ENCODE results near the gene ADAMTS19.
"Not testable (repeated sequence)": the region's sequence is repeated elsewhere in the genome, so short reads cannot be mapped to it uniquely, and the experiment has no call there.

ADAMTS19 gene

GRCh38 chr5:129541648-129542251, 81.7 kb downstream of the ADAMTS19 start:
- TF ChIP-seq, protein P1, sequence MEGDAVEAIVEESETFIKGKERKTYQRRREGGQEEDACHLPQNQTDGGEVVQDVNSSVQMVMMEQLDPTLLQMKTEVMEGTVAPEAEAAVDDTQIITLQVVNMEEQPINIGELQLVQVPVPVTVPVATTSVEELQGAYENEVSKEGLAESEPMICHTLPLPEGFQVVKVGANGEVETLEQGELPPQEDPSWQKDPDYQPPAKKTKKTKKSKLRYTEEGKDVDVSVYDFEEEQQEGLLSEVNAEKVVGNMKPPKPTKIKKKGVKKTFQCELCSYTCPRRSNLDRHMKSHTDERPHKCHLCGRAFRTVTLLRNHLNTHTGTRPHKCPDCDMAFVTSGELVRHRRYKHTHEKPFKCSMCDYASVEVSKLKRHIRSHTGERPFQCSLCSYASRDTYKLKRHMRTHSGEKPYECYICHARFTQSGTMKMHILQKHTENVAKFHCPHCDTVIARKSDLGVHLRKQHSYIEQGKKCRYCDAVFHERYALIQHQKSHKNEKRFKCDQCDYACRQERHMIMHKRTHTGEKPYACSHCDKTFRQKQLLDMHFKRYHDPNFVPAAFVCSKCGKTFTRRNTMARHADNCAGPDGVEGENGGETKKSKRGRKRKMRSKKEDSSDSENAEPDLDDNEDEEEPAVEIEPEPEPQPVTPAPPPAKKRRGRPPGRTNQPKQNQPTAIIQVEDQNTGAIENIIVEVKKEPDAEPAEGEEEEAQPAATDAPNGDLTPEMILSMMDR (IDR thresholded peaks at IDR 0.05), result peak; percentile 80
- TF ChIP-seq ZFX (IDR thresholded peaks at IDR 0.05; ENCODE audit: borderline replicate concordance), result no peak

GRCh38 chr5:129547137-129547536, 87.0 kb downstream of the ADAMTS19 start:
- no peak for TF ChIP-seq ZFX (IDR thresholded peaks at IDR 0.05; ENCODE audit: borderline replicate concordance)
- TF ChIP-seq, protein P1 (IDR thresholded peaks at IDR 0.05), result no peak
- H3K27ac ChIP-seq, result no peak overlapping the region

More at GRCh38 chr5:129541648-129542251, 81.7 kb downstream of the ADAMTS19 start:
- no peak overlapping the region for H3K27ac ChIP-seq

GRCh38 chr5:129554134-129554904, 94.2 kb downstream of the ADAMTS19 start:
- TF ChIP-seq ZFX (IDR thresholded peaks at IDR 0.05; ENCODE audit: borderline replicate concordance), result no peak
- TF ChIP-seq, protein P1 (IDR thresholded peaks at IDR 0.05), result no peak
- no peak overlapping the region for H3K27ac ChIP-seq

DNA sequence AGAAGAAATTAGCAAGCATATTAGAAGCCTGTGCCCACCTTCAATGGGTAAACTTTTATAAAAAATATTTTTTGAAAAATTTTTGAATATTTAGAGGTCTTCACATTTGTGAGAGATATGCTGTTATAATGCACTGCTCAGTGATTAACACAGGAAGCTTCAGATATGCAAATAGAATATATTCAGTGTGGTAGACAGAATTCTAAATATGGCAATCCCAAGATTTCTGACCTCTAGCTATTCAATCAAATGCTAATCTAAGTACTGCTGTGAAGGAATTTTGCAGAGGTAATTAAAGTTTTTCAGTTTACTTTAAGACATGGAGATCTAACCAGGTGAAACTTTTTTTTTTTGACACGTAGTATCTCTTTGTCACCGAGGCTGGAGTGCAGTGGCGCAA, 103.5 kb downstream of the ADAMTS19 start:
- TF ChIP-seq, protein P1 (IDR thresholded peaks at IDR 0.05), result no peak
- no peak for TF ChIP-seq ZFX (IDR thresholded peaks at IDR 0.05; ENCODE audit: borderline replicate concordance)
- no peak overlapping the region for H3K27ac ChIP-seq

- no peak for TF ChIP-seq ZFX (IDR thresholded peaks at IDR 0.05; ENCODE audit: borderline replicate concordance)
- TF ChIP-seq, protein P1 (IDR thresholded peaks at IDR 0.05), result no peak
- H3K27ac ChIP-seq, result no peak overlapping the region
Observed at GRCh38 chr5:129569295-129569694, 109.2 kb downstream of the ADAMTS19 start.

DNA sequence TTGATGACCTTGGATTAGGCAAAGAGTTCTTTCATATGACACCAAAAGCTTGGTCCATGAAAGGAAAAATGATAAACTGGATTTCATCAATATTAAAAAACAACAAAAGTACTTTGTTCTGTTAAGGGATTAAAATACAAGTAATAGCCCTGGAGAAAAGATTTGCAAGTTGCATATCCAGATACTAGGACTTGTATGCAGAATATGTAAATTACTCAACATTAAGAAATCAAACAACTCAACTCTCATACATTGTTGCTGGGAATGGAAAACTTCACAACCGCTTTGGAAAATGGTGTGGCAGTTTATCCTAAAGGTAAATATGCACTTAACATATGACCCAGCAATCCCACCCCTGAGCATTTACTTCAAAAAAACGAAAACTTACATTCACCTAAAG, 112.0 kb downstream of the ADAMTS19 start:
- no peak for TF ChIP-seq ZFX (IDR thresholded peaks at IDR 0.05; ENCODE audit: borderline replicate concordance)
- TF ChIP-seq, protein P1 (IDR thresholded peaks at IDR 0.05), result no peak
- H3K27ac ChIP-seq, result no peak overlapping the region

DNA sequence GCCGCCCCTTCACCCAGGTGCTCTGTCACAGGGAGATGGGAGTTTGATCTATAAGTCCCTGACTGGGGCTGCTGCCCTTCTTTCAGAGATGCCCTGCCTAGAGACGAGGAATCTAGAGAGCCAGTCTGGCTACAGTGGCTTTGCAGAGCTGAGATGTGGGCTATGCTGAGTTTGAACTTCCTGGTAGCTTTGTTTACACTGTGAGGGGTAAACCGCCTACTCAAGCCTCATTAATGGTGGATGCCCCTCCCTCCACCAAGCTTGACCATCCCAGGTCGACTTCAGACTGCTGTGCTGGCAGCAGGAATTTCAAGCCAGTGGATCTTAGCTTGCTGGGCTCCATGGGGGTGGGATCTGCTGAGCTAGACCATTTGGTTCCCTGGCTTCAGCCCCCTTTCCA, 124.4 kb downstream of the ADAMTS19 start:
- H3K27ac ChIP-seq, result not testable (repeated sequence)

Data from 22Rv1 (cell line).